HUES48 (cell line): Measurements from ENCODE around the gene UNC5A.

ENCODE experiments used
- H3K27ac ChIP-seq: one replicate; pipeline ENCODE4 v1.7.0; 2013; ENCODE audit warnings: low read depth, low read length, inconsistent platforms
- H3K27me3 ChIP-seq: 2 replicates; pipeline ENCODE4 v1.6.1; 2013; ENCODE audit warnings: mild to moderate bottlenecking, low read length; ENCODE audit not compliant: control insufficient read depth, insufficient read depth
- H3K36me3 ChIP-seq: 2 replicates; pipeline ENCODE4 v1.6.1; 2013; ENCODE audit warnings: low read length; ENCODE audit not compliant: control insufficient read depth, insufficient read depth
- H3K4me1 ChIP-seq: 2 replicates; pipeline ENCODE4 v1.6.1; 2013; ENCODE audit warnings: mild to moderate bottlenecking, low read length; ENCODE audit not compliant: control insufficient read depth, insufficient read depth
- H3K4me3 ChIP-seq: 2 replicates; pipeline ENCODE4 v1.5.1; 2013; ENCODE audit warnings: mild to moderate bottlenecking, low read depth, low read length
- H3K9ac ChIP-seq: 2 replicates; pipeline ENCODE4 v1.6.1; 2013; ENCODE audit warnings: mild to moderate bottlenecking, low read depth, low read length, moderate library complexity
- H3K9me3 ChIP-seq: 2 replicates; pipeline ENCODE4 v1.6.1; 2013; ENCODE audit warnings: low read length; ENCODE audit not compliant: control insufficient read depth, insufficient read depth

The UNC5A gene

DNA sequence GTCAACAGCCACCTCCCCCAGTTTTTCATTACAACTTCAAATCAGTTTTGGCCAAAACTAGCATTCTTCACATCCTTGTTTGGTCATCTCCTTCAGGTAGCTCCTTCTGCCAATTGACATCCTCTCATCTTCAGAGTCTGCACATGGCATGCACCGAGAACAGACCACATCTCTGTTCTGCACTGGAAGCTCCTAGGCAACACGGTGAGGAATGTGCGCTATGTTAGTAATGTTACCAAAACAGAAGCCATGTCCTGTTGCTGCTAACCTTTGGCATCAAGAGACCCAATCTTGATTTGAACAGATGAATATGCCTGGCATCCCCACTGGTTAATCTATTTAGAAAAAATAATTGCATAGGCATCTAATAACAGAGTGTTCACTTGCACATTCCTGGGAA is 93.9 kb downstream of the UNC5A start:
- no peaks in the 10 kb centered on the region for H3K9me3 ChIP-seq
- no peak overlapping the region for H3K9ac ChIP-seq
- H3K4me1 ChIP-seq, result no peaks in the 10 kb centered on the region; the same call in 1 of the 2 replicates
- H3K27me3 ChIP-seq, result no peaks in the 10 kb centered on the region
- H3K4me3 ChIP-seq, result no peak overlapping the region
- H3K27ac ChIP-seq, result no peak overlapping the region
- H3K36me3 ChIP-seq, result peaks cover 79% of the 10 kb centered on the region

DNA sequence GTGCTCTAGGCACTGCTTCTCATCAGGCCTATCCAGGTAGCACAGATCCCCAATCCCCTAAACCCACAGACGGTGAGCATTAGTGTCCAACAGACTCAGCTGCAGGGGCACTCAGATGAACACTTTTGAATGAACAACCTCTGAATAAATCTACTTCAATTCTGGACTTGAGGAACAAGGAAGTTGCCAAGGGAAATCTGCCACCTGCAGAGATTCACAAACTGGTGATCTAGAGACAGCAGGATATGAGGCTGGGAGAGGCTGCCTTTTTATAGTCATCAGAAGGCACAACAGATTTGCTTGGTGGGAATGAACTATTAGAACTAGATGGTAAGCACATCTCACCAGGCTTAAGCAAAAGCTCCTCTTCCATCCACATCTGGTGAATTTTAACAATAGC is 95.8 kb downstream of the UNC5A start:
- Histone ChIP-seq H3K4me1 (no peaks in the 10 kb centered on the region), H3K27ac (no peak overlapping the region), H3K9ac (no peak overlapping the region), H3K4me3 (no peak overlapping the region), H3K36me3 (peaks cover 84% of the 10 kb centered on the region), H3K27me3 (no peaks in the 10 kb centered on the region), H3K9me3 (no peaks in the 10 kb centered on the region)

DNA sequence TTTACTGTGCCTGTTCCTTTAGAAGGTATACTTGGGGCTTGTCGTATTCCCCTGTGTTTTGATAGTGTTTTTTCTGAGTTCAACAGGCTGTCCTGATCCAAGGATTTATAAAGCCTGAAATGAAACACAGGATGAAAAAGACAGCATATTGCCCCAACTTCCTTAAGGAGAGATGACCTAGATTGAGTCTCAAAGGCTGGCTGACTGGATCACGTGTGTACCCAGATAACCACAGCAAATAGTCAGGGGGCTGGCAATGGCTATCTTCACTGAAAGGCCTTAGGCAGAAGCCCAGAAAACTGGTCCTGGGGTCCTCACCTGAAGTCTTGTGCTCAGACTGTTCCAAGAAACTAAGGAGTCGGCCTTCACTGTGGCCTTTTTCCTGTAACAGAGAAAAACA is 96.4 kb downstream of the UNC5A start:
- H3K27me3 ChIP-seq, result no peaks in the 10 kb centered on the region
- no peak overlapping the region for H3K4me3 ChIP-seq
- H3K9ac ChIP-seq, result no peak overlapping the region
- H3K36me3 ChIP-seq, result peaks cover 83% of the 10 kb centered on the region
- no peaks in the 10 kb centered on the region for H3K4me1 ChIP-seq
- no peak overlapping the region for H3K27ac ChIP-seq
- H3K9me3 ChIP-seq, result no peaks in the 10 kb centered on the region

DNA sequence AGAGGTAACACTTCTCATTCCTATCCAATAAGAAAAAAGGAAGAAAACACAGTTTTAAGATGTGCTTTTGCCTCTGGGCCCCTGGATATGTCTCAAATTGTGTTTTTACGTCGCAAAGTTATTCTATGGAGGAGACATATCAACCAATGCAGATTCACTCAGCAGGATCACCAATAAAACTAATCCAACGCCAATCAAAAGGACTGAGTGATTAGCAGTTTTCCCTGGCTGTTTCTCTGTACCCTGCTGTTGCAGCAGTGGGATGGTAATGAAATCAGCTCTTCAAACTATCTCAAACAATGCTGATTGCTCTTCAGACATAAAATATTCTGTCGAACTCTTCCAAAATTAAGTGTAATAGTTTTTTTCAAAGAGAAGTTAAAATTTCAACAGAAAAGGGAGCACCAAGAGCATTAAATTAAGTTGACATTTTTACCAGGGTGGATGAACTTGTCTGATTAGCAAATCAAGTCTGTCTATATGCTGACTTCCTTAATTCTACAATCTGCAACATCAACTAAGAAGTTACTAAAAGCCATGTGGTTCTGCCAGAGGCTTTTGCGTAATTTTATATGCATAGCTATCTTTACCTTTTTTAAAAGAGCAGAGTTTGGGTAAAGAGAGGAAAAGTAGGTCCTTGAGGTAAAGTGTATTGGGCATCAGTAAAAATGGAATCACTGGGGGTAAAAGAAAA is 98.5 kb downstream of the UNC5A start:
- no peak overlapping the region for H3K27ac ChIP-seq

DNA sequence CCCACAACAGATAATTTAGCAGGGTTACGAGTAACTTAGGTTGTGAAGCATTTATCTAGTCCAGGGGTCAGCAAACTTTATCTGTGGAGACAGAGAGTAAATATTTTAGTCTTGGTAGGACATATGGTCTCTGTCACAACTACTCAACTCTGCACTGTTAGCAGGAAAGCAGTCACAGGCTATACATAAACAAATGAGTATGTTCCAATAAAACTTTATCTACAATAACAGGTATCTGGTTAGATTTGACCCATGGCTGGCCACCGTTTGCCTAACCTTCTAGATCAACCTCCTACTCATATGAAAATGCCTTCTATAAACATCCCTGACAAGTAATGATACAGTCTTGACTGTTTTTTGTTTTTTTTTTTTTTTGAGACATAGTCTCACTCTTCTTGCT is 101.8 kb downstream of the UNC5A start:
- Histone ChIP-seq H3K4me1 (peaks cover 2% of the 10 kb centered on the region; the same call in 1 of the 2 replicates), H3K9me3 (no peaks in the 10 kb centered on the region), H3K27me3 (no peaks in the 10 kb centered on the region), H3K27ac (no peak overlapping the region), H3K9ac (no peak overlapping the region), H3K4me3 (no peak overlapping the region), H3K36me3 (peaks cover 30% of the 10 kb centered on the region)

More for the DNA sequence above, 98.5 kb downstream of the UNC5A start:
- no peak overlapping the region for H3K9ac ChIP-seq
- peaks cover 63% of the 10 kb centered on the region for H3K36me3 ChIP-seq
- no peaks in the 10 kb centered on the region for H3K9me3 ChIP-seq
- H3K4me1 ChIP-seq, result peaks cover 2% of the 10 kb centered on the region; the same call in 1 of the 2 replicates
- H3K27me3 ChIP-seq, result no peaks in the 10 kb centered on the region
- no peak overlapping the region for H3K4me3 ChIP-seq

DNA sequence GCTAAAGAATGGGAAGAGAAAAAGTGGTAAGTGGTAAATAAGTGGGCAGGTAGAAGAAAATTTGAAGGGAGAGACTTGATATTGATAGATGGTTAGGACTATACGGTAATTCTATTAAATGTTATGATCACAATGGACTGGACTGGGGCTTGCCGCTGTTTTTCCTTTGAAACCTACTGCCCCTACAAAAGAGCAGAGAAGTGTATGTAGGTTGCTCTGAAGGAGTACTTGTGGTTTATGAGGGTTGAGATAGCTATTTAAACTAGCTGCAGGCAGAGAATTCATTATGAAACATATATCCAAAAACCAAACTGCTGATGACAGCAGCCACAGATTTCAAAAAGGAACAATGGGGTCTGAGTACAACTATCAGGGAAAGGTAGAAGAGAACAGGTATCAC is 105.5 kb downstream of the UNC5A start:
- Histone ChIP-seq H3K9ac (no peak overlapping the region), H3K27ac (no peak overlapping the region), H3K4me1 (peaks cover 2% of the 10 kb centered on the region; the same call in 1 of the 2 replicates), H3K27me3 (no peaks in the 10 kb centered on the region), H3K36me3 (peaks cover 14% of the 10 kb centered on the region), H3K4me3 (no peak overlapping the region), H3K9me3 (no peaks in the 10 kb centered on the region)

DNA sequence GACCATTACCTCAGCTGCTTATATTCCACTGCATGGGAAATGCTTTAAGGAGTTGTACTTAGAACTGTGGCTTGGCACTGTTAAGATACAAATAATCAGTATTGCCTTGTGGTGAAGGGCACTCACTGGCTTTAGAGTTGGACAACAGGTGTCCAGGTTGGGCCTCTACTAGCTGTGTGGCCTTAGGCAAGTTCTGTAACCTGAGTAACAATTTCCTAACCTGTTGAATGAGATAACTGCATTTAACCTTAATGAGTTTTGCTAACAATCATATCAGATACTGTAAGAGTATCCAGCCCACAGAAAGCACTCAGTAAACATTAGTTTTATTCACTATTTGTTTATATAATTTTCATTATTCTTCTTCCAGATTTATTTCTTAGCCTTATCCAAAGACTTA is 106.0 kb downstream of the UNC5A start:
- no peaks in the 10 kb centered on the region for H3K27me3 ChIP-seq
- H3K36me3 ChIP-seq, result peaks cover 11% of the 10 kb centered on the region
- H3K4me1 ChIP-seq, result peaks cover 2% of the 10 kb centered on the region; the same call in 1 of the 2 replicates
- H3K4me3 ChIP-seq, result no peak overlapping the region
- H3K9me3 ChIP-seq, result no peaks in the 10 kb centered on the region
- H3K9ac ChIP-seq, result no peak overlapping the region
- no peak overlapping the region for H3K27ac ChIP-seq

DNA sequence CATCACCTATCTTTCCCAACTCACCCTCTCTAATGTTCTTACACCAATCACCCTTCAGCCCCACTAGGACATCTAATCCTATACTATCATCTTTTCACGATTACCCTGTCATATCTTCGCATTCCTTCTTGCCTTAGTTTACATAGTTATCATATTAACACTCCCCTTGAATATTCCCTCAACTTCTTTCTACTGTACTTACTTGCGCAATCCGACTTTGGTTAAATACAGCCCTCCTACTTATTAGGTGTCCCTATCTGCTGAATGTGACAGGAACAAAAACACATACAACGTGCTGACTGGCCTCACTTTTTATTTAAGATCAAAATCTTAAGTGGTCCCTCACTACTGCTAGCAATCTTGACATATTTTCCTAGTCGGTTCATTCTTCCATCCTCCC is 108.3 kb downstream of the UNC5A start:
- Histone ChIP-seq H3K27ac (no peak overlapping the region), H3K9ac (no peak overlapping the region), H3K4me1 (no peaks in the 10 kb centered on the region; the same call in 1 of the 2 replicates), H3K9me3 (no peaks in the 10 kb centered on the region), H3K4me3 (no peak overlapping the region), H3K36me3 (peaks cover 11% of the 10 kb centered on the region), H3K27me3 (no peaks in the 10 kb centered on the region)

DNA sequence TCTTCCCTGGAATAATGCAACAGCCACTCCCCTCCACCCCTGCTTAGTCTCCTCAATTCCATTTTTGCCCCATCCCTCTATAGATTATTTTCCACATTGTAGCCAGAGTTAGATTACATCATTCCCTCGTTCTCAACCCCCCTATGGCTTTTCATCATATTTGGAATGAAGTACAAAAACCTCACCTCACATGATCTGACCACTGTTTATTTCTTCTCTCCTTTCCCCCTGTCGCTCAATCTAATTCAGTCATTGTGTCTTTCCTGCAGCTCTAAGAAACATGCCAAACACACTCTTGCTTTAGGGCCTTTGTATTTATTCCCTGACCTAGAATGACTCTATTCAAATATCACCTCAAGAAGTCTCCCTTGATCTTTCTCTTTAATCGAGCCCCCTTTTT is 111.4 kb downstream of the UNC5A start:
- H3K27ac ChIP-seq, result no peak overlapping the region
- H3K4me3 ChIP-seq, result no peak overlapping the region
- no peak overlapping the region for H3K9ac ChIP-seq
- H3K4me1 ChIP-seq, result no peaks in the 10 kb centered on the region
- H3K9me3 ChIP-seq, result no peaks in the 10 kb centered on the region
- no peaks in the 10 kb centered on the region for H3K27me3 ChIP-seq
- H3K36me3 ChIP-seq, result peaks cover 11% of the 10 kb centered on the region; the same call in 1 of the 2 replicates

DNA sequence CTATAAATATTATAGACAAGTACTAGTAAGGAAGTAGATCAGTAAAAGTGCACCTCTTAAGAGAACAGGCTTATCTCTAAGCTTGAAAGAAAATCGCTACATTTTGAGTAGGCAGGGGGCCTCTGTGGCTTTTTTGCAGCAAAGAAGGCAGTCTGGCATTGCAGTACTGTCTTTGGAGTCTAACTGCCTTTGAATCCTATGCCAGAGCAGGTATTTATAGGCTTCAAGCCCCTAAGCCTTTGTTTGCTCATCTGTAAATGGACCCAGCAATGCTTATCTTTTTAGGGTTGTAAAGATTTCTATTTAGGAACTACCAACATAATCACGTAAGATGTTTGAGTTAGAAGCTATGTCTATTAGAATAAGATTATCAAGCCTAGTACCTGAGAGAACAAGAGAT is 112.5 kb downstream of the UNC5A start:
- Histone ChIP-seq H3K4me3 (no peak overlapping the region), H3K9ac (no peak overlapping the region), H3K27ac (no peak overlapping the region), H3K9me3 (no peaks in the 10 kb centered on the region), H3K27me3 (no peaks in the 10 kb centered on the region), H3K36me3 (peaks cover 11% of the 10 kb centered on the region; the same call in 1 of the 2 replicates), H3K4me1 (no peaks in the 10 kb centered on the region)

DNA sequence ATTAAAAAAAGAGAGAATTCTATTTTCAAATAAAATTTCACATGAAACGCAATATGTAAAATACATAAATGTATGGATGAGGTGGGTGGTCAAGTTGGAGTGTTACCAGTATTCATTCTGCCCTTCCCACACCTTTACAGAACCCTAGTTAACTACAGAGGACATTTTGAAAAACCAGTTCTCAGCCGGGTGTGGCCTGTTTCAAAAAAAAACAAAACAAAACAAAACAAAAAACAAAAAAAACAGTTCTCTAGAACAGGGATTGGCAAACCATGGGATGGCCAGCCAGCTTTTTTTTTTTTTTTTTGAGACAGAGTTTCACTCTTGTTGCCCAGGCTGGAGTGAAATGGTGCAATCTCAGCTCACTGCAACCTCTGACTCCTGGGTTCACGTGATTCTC is 117.2 kb downstream of the UNC5A start:
- Histone ChIP-seq H3K36me3 (peaks cover 22% of the 10 kb centered on the region), H3K27ac (no peak overlapping the region)

More for the DNA sequence above, 117.2 kb downstream of the UNC5A start:
- Histone ChIP-seq H3K27me3 (no peaks in the 10 kb centered on the region), H3K9me3 (no peaks in the 10 kb centered on the region), H3K4me1 (no peaks in the 10 kb centered on the region), H3K4me3 (no peak overlapping the region), H3K9ac (no peak overlapping the region)
